Endothelial cell (in vitro differentiated cells): ENCODE results near the gene AUH. TPM values are rescaled to one million over a fixed set of nuclear protein-coding genes. Genes with fewer than 3 reads are reported as not detected.

ENCODE experiments used
- DNase-seq: peaks from one replicate; pipeline ENCODE4 v3.0.0; 2021; ENCODE audit warnings: low spot score
- H3K27ac Mint-ChIP-seq: one replicate; pipeline ENCODE4 v1.8.0; 2021; ENCODE audit warnings: mixed read lengths, inconsistent platforms; ENCODE audit not compliant: unreplicated experiment
- H3K27me3 Mint-ChIP-seq: one replicate; pipeline ENCODE4 v1.8.0; 2021; ENCODE audit warnings: mild to moderate bottlenecking, moderate library complexity, mixed read lengths, inconsistent platforms; ENCODE audit not compliant: unreplicated experiment
- H3K36me3 Mint-ChIP-seq: one replicate; pipeline ENCODE4 v1.8.0; 2021; ENCODE audit warnings: mild to moderate bottlenecking, low read depth, mixed read lengths, inconsistent platforms; ENCODE audit not compliant: unreplicated experiment
- H3K4me1 Mint-ChIP-seq: one replicate; pipeline ENCODE4 v1.8.0; 2021; ENCODE audit warnings: mild to moderate bottlenecking, mixed read lengths, inconsistent platforms; ENCODE audit not compliant: unreplicated experiment
- H3K4me3 Mint-ChIP-seq: one replicate; pipeline ENCODE4 v1.8.0; 2021; ENCODE audit warnings: mild to moderate bottlenecking, mixed read lengths, inconsistent platforms; ENCODE audit not compliant: unreplicated experiment
- H3K9me3 Mint-ChIP-seq: one replicate; pipeline ENCODE4 v1.8.0; 2021; ENCODE audit warnings: mixed read lengths, inconsistent platforms; ENCODE audit not compliant: unreplicated experiment
- CTCF ChIP-seq: fragments of 200-600 bp; sonication (generic); IDR thresholded peaks from one replicate; pipeline ENCODE4 v1.5.0; 2021; ENCODE audit warnings: antibody characterized with exemption; ENCODE audit not compliant: unreplicated experiment
- long read RNA-seq: library from polyadenylated mRNA; unstranded; transcript quantifications from one replicate; pipeline ENCODE4 v2.0.0, GENCODE V29; 2020; ENCODE audit not compliant: unreplicated experiment
- total RNA-seq: library from RNA; stranded (reverse); fragmentation: NEBNext Ultra II Directional; extraction: Animal tissue kit (Norgen Biotek cat#: 25700); gene quantifications from one replicate; pipeline ENCODE4 v1.2.1, GENCODE V29; 2021; ENCODE audit not compliant: unreplicated experiment

AUH gene
- total RNA-seq, result 14.4 TPM
- long read RNA-seq, partial matches to known transcripts, result 0 of 6 reads
- long read RNA-seq, other reads (novel, unspliced or antisense), result 2 of 6 reads

- peaks cover 5% of the 10 kb centered on the region for H3K36me3 Mint-ChIP-seq
- peak; percentile 92 for DNase-seq
- H3K4me1 Mint-ChIP-seq, result peaks cover 20% of the 10 kb centered on the region
- H3K27me3 Mint-ChIP-seq, result peaks cover 9% of the 10 kb centered on the region
- peak within 1 kb of the TSS; percentile 82 for H3K27ac Mint-ChIP-seq
- peak within 1 kb of the TSS; percentile 98 for H3K4me3 Mint-ChIP-seq
- TF ChIP-seq CTCF, result peak; percentile 32
- no peaks in the 10 kb centered on the region for H3K9me3 Mint-ChIP-seq
These were observed at the start of gene AUH for GRCh38 chr9:91361291-91362050. Gene AUH (minus strand): TSS chr9:91361918. CDS start chr9:91361889, 29 bp downstream.

GRCh38 chr9:91411096-91411771, 49.5 kb upstream of the AUH start:
- no peak for DNase-seq
- H3K27ac Mint-ChIP-seq, result no peak overlapping the region

GRCh38 chr9:91410161-91410560, 48.4 kb upstream of the AUH start:
- H3K4me1 Mint-ChIP-seq, result peaks cover 4% of the 10 kb centered on the region
- H3K9me3 Mint-ChIP-seq, result no peaks in the 10 kb centered on the region
- H3K4me3 Mint-ChIP-seq, result no peak overlapping the region
- no peak overlapping the region for H3K27ac Mint-ChIP-seq
- peaks cover 7% of the 10 kb centered on the region for H3K36me3 Mint-ChIP-seq
- peaks cover 3% of the 10 kb centered on the region for H3K27me3 Mint-ChIP-seq
- no peak for TF ChIP-seq CTCF
- DNase-seq, result no peak

More at GRCh38 chr9:91411096-91411771, 49.5 kb upstream of the AUH start:
- Mint-ChIP-seq H3K27me3 (peaks cover 3% of the 10 kb centered on the region), H3K9me3 (no peaks in the 10 kb centered on the region), H3K4me1 (peaks cover 4% of the 10 kb centered on the region), H3K36me3 (peaks cover 7% of the 10 kb centered on the region), H3K4me3 (no peak overlapping the region)
- TF ChIP-seq CTCF, result no peak

GRCh38 chr9:91408475-91408874, 46.8 kb upstream of the AUH start:
- no peak overlapping the region for H3K4me3 Mint-ChIP-seq
- no peaks in the 10 kb centered on the region for H3K9me3 Mint-ChIP-seq
- H3K27me3 Mint-ChIP-seq, result peaks cover under 1% of the 10 kb centered on the region
- H3K27ac Mint-ChIP-seq, result no peak overlapping the region
- no peak for DNase-seq
- H3K36me3 Mint-ChIP-seq, result peaks cover 7% of the 10 kb centered on the region
- peaks cover 4% of the 10 kb centered on the region for H3K4me1 Mint-ChIP-seq
- TF ChIP-seq CTCF, result no peak
